Activated T-cell treated with anti-CD3 and anti-CD28 coated beads, Interleukin-2, amount 50 U/mL, for 72 hours (primary cell): Measurements from ENCODE around the gene KCTD8. TPM values are rescaled to one million over a fixed set of nuclear protein-coding genes. Genes with fewer than 3 reads are reported as not detected.
A peak's percentile ranks its signal among the peaks of the same experiment; 100 is the strongest.

Experiments used
- ATAC-seq, 2 donors: fragments of 150-1000 bp; cut with Tn5 transposase; replicated peaks in 1 of 2; 2 replicates each; pipeline ENCODE4 v1.10.0; 2021; ENCODE audit warnings: moderate library complexity in 2 of 2, mild to moderate bottlenecking in 1 of 2
- DNase-seq, 2 donors: peaks; one replicate each; pipeline ENCODE4 v3.0.0; 2021 to 2022; ENCODE audit warnings: mixed read lengths in 1 of 2
- H3K27ac Mint-ChIP-seq: one replicate; pipeline ENCODE4 v1.8.0; 2022; ENCODE audit warnings: mild to moderate bottlenecking, moderate library complexity, mixed read lengths
- H3K27me3 Mint-ChIP-seq: one replicate; pipeline ENCODE4 v1.8.0; 2022; ENCODE audit warnings: low read depth, mixed read lengths
- H3K36me3 Mint-ChIP-seq, 2 donors: one replicate each; pipeline ENCODE4 v1.8.0; 2022; ENCODE audit warnings: mixed read lengths in 2 of 2, mild to moderate bottlenecking in 1 of 2; ENCODE audit not compliant: insufficient read depth in 2 of 2
- H3K4me1 Mint-ChIP-seq: one replicate; pipeline ENCODE4 v1.8.0; 2022; ENCODE audit warnings: low read depth, mixed read lengths
- H3K4me3 Mint-ChIP-seq, 2 donors: one replicate each; pipeline ENCODE4 v1.8.0; 2022; ENCODE audit warnings: mild to moderate bottlenecking in 2 of 2, mixed read lengths in 2 of 2, moderate library complexity in 2 of 2
- H3K9me3 Mint-ChIP-seq, 2 donors: one replicate each; pipeline ENCODE4 v1.8.0; 2022; ENCODE audit warnings: mixed read lengths in 2 of 2
- total RNA-seq, 2 donors: library from RNA; stranded (reverse); gene quantifications; one replicate each; pipeline ENCODE4 v1.2.3, GENCODE V29; 2022

The KCTD8 gene
- not detected for total RNA-seq

- no peaks in the 10 kb centered on the region for H3K9me3 Mint-ChIP-seq
- H3K27ac Mint-ChIP-seq: no peak within 1 kb of the TSS
- peak; percentile 88 to 93 for ATAC-seq
- DNase-seq: peak; percentile 72 to 75
- peaks cover 22% of the 10 kb centered on the region for H3K4me1 Mint-ChIP-seq
- no peaks in the 10 kb centered on the region for H3K36me3 Mint-ChIP-seq
- peaks cover 46% of the 10 kb centered on the region for H3K27me3 Mint-ChIP-seq
- H3K4me3 Mint-ChIP-seq: peak within 1 kb of the TSS; percentile 84 to 86
Measured at GRCh38 chr4:44448521-44449461, at the start of gene KCTD8. TSS of gene KCTD8 (minus strand) at chr4:44448809.

GRCh38 chr4:44494810-44495701 lies 46.4 kb upstream of the KCTD8 start:
- DNase-seq (no peak), ATAC-seq (no peak)
- H3K9me3 Mint-ChIP-seq: peaks cover 0 to 3% of the 10 kb centered on the region in 2 donors
- H3K27ac Mint-ChIP-seq: no peak overlapping the region
- H3K4me1 Mint-ChIP-seq: no peaks in the 10 kb centered on the region
- H3K27me3 Mint-ChIP-seq: no peaks in the 10 kb centered on the region
- no peaks in the 10 kb centered on the region for H3K36me3 Mint-ChIP-seq
- H3K4me3 Mint-ChIP-seq: no peak overlapping the region

GRCh38 chr4:44493924-44494323 lies 45.3 kb upstream of the KCTD8 start:
- Mint-ChIP-seq H3K36me3 (no peaks in the 10 kb centered on the region), H3K4me3 (no peak overlapping the region), H3K27ac (no peak overlapping the region), H3K4me1 (no peaks in the 10 kb centered on the region), H3K9me3 (no peaks in the 10 kb centered on the region), H3K27me3 (no peaks in the 10 kb centered on the region)
- DNase-seq (no peak), ATAC-seq (no peak)

- no peak for ATAC-seq
- Mint-ChIP-seq H3K4me3 (no peak overlapping the region), H3K27me3 (no peaks in the 10 kb centered on the region)
Measured at GRCh38 chr4:44487341-44487740, 38.7 kb upstream of the KCTD8 start.

GRCh38 chr4:44479731-44480130 lies 31.1 kb upstream of the KCTD8 start:
- ATAC-seq (no peak), DNase-seq (no peak)
- Mint-ChIP-seq H3K36me3 (peaks cover 2% of the 10 kb centered on the region in 2 donors), H3K27me3 (no peaks in the 10 kb centered on the region), H3K4me1 (no peaks in the 10 kb centered on the region), H3K4me3 (no peak overlapping the region), H3K9me3 (peaks cover 8 to 14% of the 10 kb centered on the region in 2 donors), H3K27ac (no peak overlapping the region)

More at GRCh38 chr4:44487341-44487740, 38.7 kb upstream of the KCTD8 start:
- Mint-ChIP-seq H3K4me1 (no peaks in the 10 kb centered on the region), H3K36me3 (no peaks in the 10 kb centered on the region), H3K27ac (no peak overlapping the region), H3K9me3 (peaks cover 7 to 9% of the 10 kb centered on the region in 2 donors)
- DNase-seq: no peak

GRCh38 chr4:44462259-44462658 lies 13.7 kb upstream of the KCTD8 start:
- no peak overlapping the region for H3K27ac Mint-ChIP-seq
- ATAC-seq: no peak
- no peak overlapping the region for H3K4me3 Mint-ChIP-seq
- H3K9me3 Mint-ChIP-seq: peaks cover 0 to 2% of the 10 kb centered on the region in 2 donors
- DNase-seq: no peak
- H3K4me1 Mint-ChIP-seq: no peaks in the 10 kb centered on the region
- H3K27me3 Mint-ChIP-seq: peaks cover 2% of the 10 kb centered on the region
- H3K36me3 Mint-ChIP-seq: no peaks in the 10 kb centered on the region

- Mint-ChIP-seq H3K36me3 (no peaks in the 10 kb centered on the region), H3K4me3 (peak overlapping the region; percentile 84 to 86), H3K4me1 (peaks cover 22% of the 10 kb centered on the region), H3K9me3 (no peaks in the 10 kb centered on the region), H3K27ac (no peak overlapping the region), H3K27me3 (peaks cover 46% of the 10 kb centered on the region)
- ATAC-seq (peak; percentile 6 to 9), DNase-seq (peak; percentile 1 to 4)
Measured at GRCh38 chr4:44447563-44448504, 775 bp downstream of the KCTD8 start.

GRCh38 chr4:44446801-44447562 lies 1.6 kb downstream of the KCTD8 start:
- peak overlapping the region; percentile 52 to 69 for H3K4me3 Mint-ChIP-seq

GRCh38 chr4:44446191-44446590 lies 2.4 kb downstream of the KCTD8 start:
- no peak for DNase-seq

More at GRCh38 chr4:44446801-44447562, 1.6 kb downstream of the KCTD8 start:
- H3K36me3 Mint-ChIP-seq: no peaks in the 10 kb centered on the region
- H3K27me3 Mint-ChIP-seq: peaks cover 46% of the 10 kb centered on the region
- H3K9me3 Mint-ChIP-seq: no peaks in the 10 kb centered on the region
- H3K4me1 Mint-ChIP-seq: peaks cover 22% of the 10 kb centered on the region
- DNase-seq (no peak), ATAC-seq (no peak)
- H3K27ac Mint-ChIP-seq: no peak overlapping the region

GRCh38 chr4:44438687-44439086 lies 9.9 kb downstream of the KCTD8 start:
- ATAC-seq (no peak), DNase-seq (no peak)
- H3K27ac Mint-ChIP-seq: no peak overlapping the region
- no peak overlapping the region for H3K4me3 Mint-ChIP-seq
- no peaks in the 10 kb centered on the region for H3K9me3 Mint-ChIP-seq
- no peaks in the 10 kb centered on the region for H3K27me3 Mint-ChIP-seq
- H3K4me1 Mint-ChIP-seq: no peaks in the 10 kb centered on the region
- H3K36me3 Mint-ChIP-seq: no peaks in the 10 kb centered on the region

More at GRCh38 chr4:44446191-44446590, 2.4 kb downstream of the KCTD8 start:
- no peaks in the 10 kb centered on the region for H3K9me3 Mint-ChIP-seq
- peak overlapping the region in 1 of 2 donors; percentile 8 for H3K4me3 Mint-ChIP-seq
- no peaks in the 10 kb centered on the region for H3K36me3 Mint-ChIP-seq
- no peak for ATAC-seq
- H3K27me3 Mint-ChIP-seq: peaks cover 46% of the 10 kb centered on the region
- no peak overlapping the region for H3K27ac Mint-ChIP-seq
- H3K4me1 Mint-ChIP-seq: peaks cover 22% of the 10 kb centered on the region

- H3K36me3 Mint-ChIP-seq: no peaks in the 10 kb centered on the region
- H3K4me3 Mint-ChIP-seq: no peak overlapping the region
- H3K9me3 Mint-ChIP-seq: peaks cover 0 to 2% of the 10 kb centered on the region in 2 donors
- H3K27me3 Mint-ChIP-seq: no peaks in the 10 kb centered on the region
- no peaks in the 10 kb centered on the region for H3K4me1 Mint-ChIP-seq
- no peak overlapping the region for H3K27ac Mint-ChIP-seq
- ATAC-seq (no peak), DNase-seq (no peak)
Measured at GRCh38 chr4:44434247-44434646, 14.4 kb downstream of the KCTD8 start.
